Osteoblast (primary cell): ENCODE measurements around the gene SPDYC. TPM values are rescaled to one million over a fixed set of nuclear protein-coding genes. Genes with fewer than 3 reads are reported as not detected.

Experiments used
- DNase-seq: peaks from one replicate; pipeline ENCODE4 v3.0.0; 2011; ENCODE audit warnings: low spot score, mixed read lengths; ENCODE audit not compliant: insufficient read length; ENCODE audit errors: missing footprints
- H2AFZ ChIP-seq: 2 replicates; pipeline ENCODE4 v1.6.0; 2011; ENCODE audit warnings: mild to moderate bottlenecking, low read length
- H3K27ac ChIP-seq: 2 replicates; pipeline ENCODE4 v1.5.1; 2011; ENCODE audit warnings: mild to moderate bottlenecking, low read depth, low read length, moderate library complexity
- H3K27me3 ChIP-seq: 2 replicates; pipeline ENCODE4 v1.6.0; 2012; ENCODE audit warnings: mild to moderate bottlenecking, control low read depth, inconsistent platforms, low read length, moderate library complexity; ENCODE audit not compliant: insufficient read depth
- H3K36me3 ChIP-seq: 2 replicates; pipeline ENCODE4 v1.5.1; 2011; ENCODE audit warnings: mild to moderate bottlenecking, low read length, control low read depth, moderate library complexity; ENCODE audit not compliant: insufficient read depth
- H3K4me1 ChIP-seq: 2 replicates; pipeline ENCODE4 v1.5.1; 2011; ENCODE audit warnings: mild to moderate bottlenecking, low read length, control low read depth, moderate library complexity; ENCODE audit not compliant: insufficient read depth
- H3K4me2 ChIP-seq: 2 replicates; pipeline ENCODE4 v1.6.0; 2011; ENCODE audit warnings: mild to moderate bottlenecking, low read length; ENCODE audit not compliant: insufficient read depth
- H3K4me3 ChIP-seq: fragments of 200-600 bp; sonication (generic); 3 replicates; pipeline ENCODE4 v1.5.1; 2012; ENCODE audit warnings: mild to moderate bottlenecking, low read length, inconsistent platforms; ENCODE audit not compliant: insufficient read depth
- H3K79me2 ChIP-seq: 2 replicates; pipeline ENCODE4 v1.6.0; 2012; ENCODE audit warnings: mild to moderate bottlenecking, low read length, control low read depth, inconsistent platforms; ENCODE audit not compliant: insufficient read depth
- H3K9me3 ChIP-seq: 2 replicates; pipeline ENCODE4 v1.5.1; 2011; ENCODE audit warnings: low read depth, low read length, control low read depth
- H4K20me1 ChIP-seq: 2 replicates; pipeline ENCODE4 v1.6.0; 2012; ENCODE audit warnings: mild to moderate bottlenecking, low read length, control low read depth; ENCODE audit not compliant: insufficient read depth
- total RNA-seq: library from RNA; depleted of rRNA; stranded (reverse); fragments of >200 nt; gene quantifications from 2 replicates; pipeline ENCODE4 v1.2.3, GENCODE V29; 2012
- TF ChIP-seq, protein P1 (sequence below): IDR thresholded peaks from 2 replicates; pipeline ENCODE4 v1.5.1; 2011; ENCODE audit warnings: mild to moderate bottlenecking, low read depth, low read length, moderate library complexity; ENCODE audit errors: extremely low read depth

Gene SPDYC, protein sequence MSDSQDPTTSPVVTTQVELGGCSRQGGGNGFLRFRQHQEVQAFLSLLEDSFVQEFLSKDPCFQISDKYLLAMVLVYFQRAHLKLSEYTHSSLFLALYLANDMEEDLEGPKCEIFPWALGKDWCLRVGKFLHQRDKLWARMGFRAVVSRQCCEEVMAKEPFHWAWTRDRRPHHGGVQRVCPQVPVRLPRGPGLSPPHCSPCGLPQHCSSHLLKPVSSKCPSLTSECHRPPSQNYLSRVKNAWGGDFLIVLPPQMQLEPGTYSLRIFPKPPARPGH
- total RNA-seq, result not detected in 2 replicates

DNA sequence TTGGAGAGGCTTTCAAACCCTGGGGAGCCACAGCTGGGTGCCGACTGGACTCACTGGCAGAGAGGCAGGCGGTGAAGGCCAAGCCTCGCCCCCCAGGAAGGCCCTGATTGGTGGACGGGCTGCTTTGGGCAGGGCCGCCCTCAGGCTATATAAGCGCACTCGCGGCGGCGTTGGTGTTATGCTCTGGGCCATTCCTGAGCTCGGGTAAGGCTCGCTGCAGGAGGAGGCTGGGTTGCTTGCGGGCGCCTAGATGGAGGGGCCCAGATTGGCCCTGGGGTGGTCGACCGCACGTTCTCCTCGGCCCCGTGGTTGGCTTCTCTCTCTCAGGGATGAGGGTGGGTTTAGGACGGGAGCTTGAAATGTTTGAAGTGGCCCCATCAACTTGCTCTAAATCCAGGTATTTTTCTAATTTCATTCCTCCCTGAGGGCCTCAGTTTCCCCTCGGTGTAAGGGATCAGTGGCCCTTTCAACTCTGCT lies at the start of gene SPDYC:
SPDYC (plus strand) TSS at position 176 of the 477 bp plus-strand sequence. CDS start 1,125 bp downstream, outside the sequence.
- Histone ChIP-seq H3K9me3 (no peaks in the 10 kb centered on the region), H2AFZ (peak within 1 kb of the TSS; percentile 94), H3K79me2 (no peaks in the 10 kb centered on the region), H3K4me1 (peaks cover 7% of the 10 kb centered on the region), H3K36me3 (no peaks in the 10 kb centered on the region), H3K27ac (no peak within 1 kb of the TSS), H3K27me3 (no peaks in the 10 kb centered on the region), H3K4me2 (no peak within 1 kb of the TSS), H3K4me3 (no peak within 1 kb of the TSS), H4K20me1 (no peaks in the 10 kb centered on the region)
- TF ChIP-seq, protein P1, sequence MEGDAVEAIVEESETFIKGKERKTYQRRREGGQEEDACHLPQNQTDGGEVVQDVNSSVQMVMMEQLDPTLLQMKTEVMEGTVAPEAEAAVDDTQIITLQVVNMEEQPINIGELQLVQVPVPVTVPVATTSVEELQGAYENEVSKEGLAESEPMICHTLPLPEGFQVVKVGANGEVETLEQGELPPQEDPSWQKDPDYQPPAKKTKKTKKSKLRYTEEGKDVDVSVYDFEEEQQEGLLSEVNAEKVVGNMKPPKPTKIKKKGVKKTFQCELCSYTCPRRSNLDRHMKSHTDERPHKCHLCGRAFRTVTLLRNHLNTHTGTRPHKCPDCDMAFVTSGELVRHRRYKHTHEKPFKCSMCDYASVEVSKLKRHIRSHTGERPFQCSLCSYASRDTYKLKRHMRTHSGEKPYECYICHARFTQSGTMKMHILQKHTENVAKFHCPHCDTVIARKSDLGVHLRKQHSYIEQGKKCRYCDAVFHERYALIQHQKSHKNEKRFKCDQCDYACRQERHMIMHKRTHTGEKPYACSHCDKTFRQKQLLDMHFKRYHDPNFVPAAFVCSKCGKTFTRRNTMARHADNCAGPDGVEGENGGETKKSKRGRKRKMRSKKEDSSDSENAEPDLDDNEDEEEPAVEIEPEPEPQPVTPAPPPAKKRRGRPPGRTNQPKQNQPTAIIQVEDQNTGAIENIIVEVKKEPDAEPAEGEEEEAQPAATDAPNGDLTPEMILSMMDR, result no peak
- DNase-seq, result no peak

DNA sequence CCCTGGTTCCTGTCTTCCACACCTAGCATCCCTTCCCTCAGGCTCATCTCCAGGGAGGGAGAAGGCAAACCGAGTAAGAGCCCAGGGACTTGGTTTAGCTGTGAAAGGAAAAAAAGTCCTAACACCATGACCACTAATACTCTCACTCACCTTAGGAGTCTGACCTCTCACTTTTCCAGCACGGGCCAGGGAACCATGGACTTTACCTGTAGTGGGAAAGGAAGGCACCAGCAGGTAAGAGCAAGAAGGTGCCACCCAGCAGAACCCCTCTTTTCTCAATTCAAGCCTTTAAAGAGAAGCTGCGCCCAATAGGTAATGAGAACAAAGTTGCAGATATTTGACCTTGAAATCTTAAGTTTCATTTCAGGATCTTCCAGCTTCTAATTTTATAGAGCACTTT lies 49.2 kb upstream of the SPDYC start:
- Histone ChIP-seq H3K27me3 (no peaks in the 10 kb centered on the region), H3K4me1 (peaks cover 26% of the 10 kb centered on the region), H3K4me2 (peak overlapping the region; percentile 99), H3K9me3 (no peaks in the 10 kb centered on the region), H2AFZ (no peak overlapping the region), H3K27ac (peak overlapping the region; percentile 82), H4K20me1 (peaks cover 10% of the 10 kb centered on the region), H3K36me3 (peaks cover 54% of the 10 kb centered on the region), H3K79me2 (peaks cover 57% of the 10 kb centered on the region), H3K4me3 (peak overlapping the region; percentile 87)
- TF ChIP-seq, protein P1, result no peak
- DNase-seq, result no peak

DNA sequence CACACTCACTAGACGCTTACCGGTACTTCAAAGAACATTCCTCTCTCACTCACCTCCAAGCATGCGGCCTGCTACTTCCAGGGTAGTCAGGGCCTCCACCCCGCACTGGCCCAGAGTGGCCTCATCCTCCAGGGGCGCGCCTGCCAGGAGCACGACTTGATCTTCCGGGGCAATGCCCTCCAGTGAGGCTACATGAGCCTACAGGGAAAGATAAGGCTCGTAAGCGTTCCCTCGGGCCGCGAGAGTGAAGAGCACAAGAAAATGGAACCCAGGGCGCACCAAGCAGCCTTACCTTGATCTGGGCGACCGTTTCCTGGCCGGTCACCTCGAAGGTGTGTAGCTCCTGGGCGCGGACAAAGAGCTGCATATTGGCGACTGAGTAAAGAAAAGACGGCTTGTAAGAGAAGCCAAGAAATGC lies 48.6 kb upstream of the SPDYC start:
- Histone ChIP-seq H3K4me3 (peak overlapping the region; percentile 87), H3K27me3 (no peaks in the 10 kb centered on the region), H4K20me1 (peaks cover 6% of the 10 kb centered on the region), H3K27ac (peak overlapping the region; percentile 82), H3K36me3 (peaks cover 57% of the 10 kb centered on the region), H2AFZ (peak overlapping the region; percentile 87), H3K79me2 (peaks cover 51% of the 10 kb centered on the region), H3K4me1 (peaks cover 20% of the 10 kb centered on the region), H3K9me3 (no peaks in the 10 kb centered on the region), H3K4me2 (peak overlapping the region; percentile 99)
- TF ChIP-seq, protein P1, result no peak
- DNase-seq, result peak; percentile 89

DNA sequence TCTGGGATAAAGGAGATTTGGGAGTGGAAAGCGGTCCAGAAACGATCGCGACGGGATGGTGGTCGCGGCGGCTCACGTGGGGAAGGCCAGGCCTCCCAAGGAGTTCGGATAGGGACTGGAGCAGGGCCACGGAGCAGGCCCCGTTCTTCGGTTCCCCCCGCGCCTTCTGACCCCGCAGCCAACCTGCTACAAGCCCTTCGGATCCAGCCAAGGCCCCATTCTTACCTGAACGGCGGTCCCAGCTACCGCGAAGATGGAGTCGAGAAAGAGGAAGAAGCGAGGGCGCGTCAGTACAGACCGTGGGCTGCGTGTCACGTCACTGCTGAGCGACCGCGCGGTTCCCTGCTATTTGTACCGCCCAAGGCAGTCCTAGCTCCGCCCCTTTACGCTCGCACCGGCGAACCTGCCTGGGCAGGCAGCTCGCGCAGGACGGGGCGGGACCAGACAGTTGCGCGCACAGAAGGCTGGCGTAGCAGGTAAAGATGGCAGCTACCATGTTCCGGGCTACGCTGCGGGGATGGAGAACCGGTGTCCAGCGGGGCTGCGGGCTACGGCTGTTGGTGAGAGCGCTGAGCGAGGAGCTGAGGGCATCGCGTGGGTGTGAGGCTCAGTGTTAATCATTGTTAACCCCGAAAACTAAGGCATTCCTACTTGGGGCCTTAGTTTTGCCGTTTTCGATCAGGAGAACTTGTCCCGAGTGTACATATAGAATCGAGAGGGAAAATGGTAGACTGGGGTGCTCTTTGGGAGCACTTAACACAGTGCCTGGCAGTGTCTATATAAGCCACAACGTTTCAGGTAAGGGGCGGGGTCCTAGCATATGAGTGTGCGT lies 48.0 kb upstream of the SPDYC start, which contains the start of the genes FAU and MRPL49:
FAU (minus strand) TSS at position 270 of the 832 bp plus-strand sequence. CDS start 321 bp downstream, outside the sequence.
MRPL49 (plus strand) TSS at position 457 of the 832 bp plus-strand sequence; CDS start at position 483, 26 bp downstream.
- TF ChIP-seq, protein P1, result no peak
- peak within 1 kb of the TSS; percentile 87 for H3K4me3 ChIP-seq
- peak within 1 kb of the TSS; percentile 99 for H3K4me2 ChIP-seq
- H3K9me3 ChIP-seq, result no peaks in the 10 kb centered on the region
- peaks cover 6% of the 10 kb centered on the region for H4K20me1 ChIP-seq
- H3K79me2 ChIP-seq, result peaks cover 48% of the 10 kb centered on the region
- H3K36me3 ChIP-seq, result peaks cover 63% of the 10 kb centered on the region
- H3K27me3 ChIP-seq, result no peaks in the 10 kb centered on the region
- peaks cover 15% of the 10 kb centered on the region for H3K4me1 ChIP-seq
- peak within 1 kb of the TSS; percentile 82 for H3K27ac ChIP-seq
- H2AFZ ChIP-seq, result peak within 1 kb of the TSS; percentile 96
- peak; percentile 99 for DNase-seq
